A549 (cell line): Measurements from ENCODE around the gene NHERF1. TPM values are rescaled to one million over a fixed set of nuclear protein-coding genes. Genes with fewer than 3 reads are reported as not detected.

Experiments used
- ATAC-seq, 2 experiments: fragments of 200-7000 bp in 1 of 2; fragments of >200 bp in 1 of 2; cut with Nextera tagmentation in 1 of 2; cut with Tn5 transposase in 1 of 2; 3 replicates each; pipeline versions ENCODE4 v1.8.0 to v1.9.1; 2018 to 2020; ENCODE audit warnings: mild to moderate bottlenecking in 1 of 2, moderate library complexity in 1 of 2
- CTCF ChIA-PET: fragments of 300-600 bp; sonication (Branson Sonifier 250); formaldehyde crosslinking; extraction: SDS; loops from one replicate; lab custom pipeline; 2021; ENCODE audit warnings: antibody characterized with exemption, inconsistent platforms; lab: Yijun Ruan, JAX
- POLR2A ChIA-PET: fragments of 350-600 bp; formaldehyde crosslinking; extraction: SDS; loops from one replicate; lab custom pipeline; 2021; ENCODE audit warnings: antibody characterized with exemption, inconsistent platforms; lab: Yijun Ruan, JAX
- DNase-seq, 2 experiments: peaks; one replicate each; pipeline versions ENCODE4 v3.0.0 to v3.0.0-alpha.2; 2011 to 2016; ENCODE audit warnings: low read depth in 1 of 2, low spot score in 1 of 2
- FAIRE-seq: peaks from 2 replicates; lab custom pipeline; 2011; peaks lifted over from hg19 to GRCh38; lab: Jason Lieb, UNC
- H3K27ac ChIP-seq, 2 experiments: fragments of >200 bp; sonication (Bioruptor Twin); formaldehyde crosslinking; 3 replicates each; pipeline ENCODE4 v1.5.1; 2016 to 2017
- H3K4me1 ChIP-seq: fragments of >200 bp; sonication (Bioruptor Twin); formaldehyde crosslinking; 3 replicates; pipeline ENCODE4 v1.6.1; 2016
- H3K4me2 ChIP-seq: fragments of >200 bp; sonication (Bioruptor Twin); formaldehyde crosslinking; 3 replicates; pipeline ENCODE4 v1.6.1; 2016
- H3K4me3 ChIP-seq: fragments of >200 bp; sonication (Bioruptor Twin); formaldehyde crosslinking; 3 replicates; pipeline ENCODE4 v1.5.1; 2016
- H3K9me3 ChIP-seq: fragments of >200 bp; sonication (Bioruptor Twin); formaldehyde crosslinking; 3 replicates; pipeline ENCODE4 v1.6.1; 2016
- CBX8 ChIP-seq: fragments of 200-600 bp; sonication (generic); IDR thresholded peaks from 2 replicates; pipeline ENCODE4 v1.6.1; 2016
- CEBPB ChIP-seq, 2 experiments: fragments of >200 bp in 1 of 2; sonication (Bioruptor Twin) in 1 of 2; formaldehyde crosslinking in 1 of 2; IDR thresholded peaks; 2 replicates each; pipeline ENCODE4 v1.6.1; 2012 to 2016
- CHD4 ChIP-seq: fragments of 200-600 bp; sonication (generic); IDR thresholded peaks from 2 replicates; pipeline ENCODE4 v1.6.1; 2016; ENCODE audit warnings: antibody characterized with exemption, mild to moderate bottlenecking, borderline replicate concordance
- CTCF ChIP-seq: fragments of >200 bp; sonication (Bioruptor Twin); formaldehyde crosslinking; IDR thresholded peaks from 3 replicates; pipeline ENCODE4 v1.5.1; 2016
- EHF ChIP-seq: fragments of 250-450 bp; sonication (Bioruptor Pico); IDR thresholded peaks from 2 replicates; pipeline ENCODE4 v1.5.0; 2020; ENCODE audit warnings: mild to moderate bottlenecking
- EHMT2 ChIP-seq: fragments of 200-600 bp; sonication (generic); IDR thresholded peaks from 2 replicates; pipeline ENCODE4 v1.6.1; 2016; ENCODE audit warnings: antibody characterized with exemption, low read depth, mild to moderate bottlenecking, moderate library complexity
- ESRRA ChIP-seq: fragments of 150-350 bp; IDR thresholded peaks from 2 replicates; pipeline ENCODE4 v1.6.1; 2014; ENCODE audit warnings: mild to moderate bottlenecking, low read length, borderline replicate concordance
- FOSB ChIP-seq: fragments of 250-450 bp; sonication (Bioruptor Pico); IDR thresholded peaks from 2 replicates; pipeline ENCODE4 v1.5.0; 2020; ENCODE audit warnings: mild to moderate bottlenecking, moderate library complexity
- FOXS1 ChIP-seq: fragments of 250-450 bp; sonication (Bioruptor Pico); IDR thresholded peaks from 2 replicates; pipeline ENCODE4 v1.5.0; 2020; ENCODE audit warnings: mild to moderate bottlenecking, moderate library complexity
- GATA3 ChIP-seq: IDR thresholded peaks from 2 replicates; pipeline ENCODE4 v1.6.1; 2012; ENCODE audit warnings: borderline replicate concordance
- HDAC2 ChIP-seq: fragments of 200-600 bp; sonication (generic); IDR thresholded peaks from 2 replicates; pipeline ENCODE4 v1.6.1; 2016
- HOXA7 ChIP-seq: fragments of 250-450 bp; sonication (Bioruptor Pico); IDR thresholded peaks from 2 replicates; pipeline ENCODE4 v1.5.0; 2020; ENCODE audit warnings: mild to moderate bottlenecking, moderate library complexity
- HOXB13 ChIP-seq: fragments of 250-450 bp; sonication (Bioruptor Pico); IDR thresholded peaks from 2 replicates; pipeline ENCODE4 v1.5.0; 2020; ENCODE audit warnings: low read depth, mild to moderate bottlenecking, moderate library complexity
- HOXB5 ChIP-seq: fragments of 250-450 bp; sonication (Bioruptor Pico); IDR thresholded peaks from 2 replicates; pipeline ENCODE4 v1.5.0; 2020; ENCODE audit warnings: mild to moderate bottlenecking, moderate library complexity
- JUN ChIP-seq, 2 experiments: fragments of >200 bp; sonication (Bioruptor Twin); formaldehyde crosslinking; IDR thresholded peaks; 2 replicates in 1 of 2; 3 replicates in 1 of 2; pipeline ENCODE4 v1.6.1; 2016 to 2017
- KDM1A ChIP-seq: fragments of 200-600 bp; sonication (generic); IDR thresholded peaks from 2 replicates; pipeline ENCODE4 v1.6.1; 2016; ENCODE audit warnings: low read depth, mild to moderate bottlenecking
- KDM5A ChIP-seq: fragments of 200-600 bp; sonication (generic); IDR thresholded peaks from 2 replicates; pipeline ENCODE4 v1.6.1; 2016; ENCODE audit warnings: antibody characterized with exemption, mild to moderate bottlenecking
- MAX ChIP-seq: IDR thresholded peaks from 2 replicates; pipeline ENCODE4 v1.6.1; 2012
- MAZ ChIP-seq: fragments of 150-350 bp; IDR thresholded peaks from 2 replicates; pipeline ENCODE4 v1.6.1; 2014; ENCODE audit warnings: antibody characterized with exemption, low read depth, low read length, borderline replicate concordance
- MYC ChIP-seq: IDR thresholded peaks from 2 replicates; pipeline ENCODE4 v1.6.1; 2012; ENCODE audit warnings: mild to moderate bottlenecking, inconsistent platforms, low read length, improper control_type of control experiment, borderline replicate concordance
- NFE2L2 ChIP-seq: fragments of 150-350 bp; conservative IDR thresholded peaks from 2 replicates; pipeline ENCODE4 v1.6.1; 2014; ENCODE audit warnings: low read length
- NPAS2 ChIP-seq: fragments of 250-450 bp; sonication (Bioruptor Pico); IDR thresholded peaks from 2 replicates; pipeline ENCODE4 v1.8.0; 2022; ENCODE audit warnings: mild to moderate bottlenecking, moderate library complexity, borderline replicate concordance
- NR3C1 ChIP-seq: fragments of >200 bp; sonication (Bioruptor Twin); formaldehyde crosslinking; IDR thresholded peaks from 3 replicates; pipeline ENCODE4 v1.6.1; 2017
- PHF8 ChIP-seq: fragments of 200-600 bp; sonication (generic); IDR thresholded peaks from 2 replicates; pipeline ENCODE4 v1.6.1; 2016; ENCODE audit warnings: low read depth, mild to moderate bottlenecking, antibody characterized with exemption, moderate library complexity, borderline replicate concordance
- POLR2A ChIP-seq: IDR thresholded peaks from 2 replicates; pipeline ENCODE4 v1.6.1; 2012; ENCODE audit warnings: mild to moderate bottlenecking, low read length
- RAD21 ChIP-seq, 2 experiments: fragments of >200 bp in 1 of 2; sonication (Bioruptor Twin) in 1 of 2; formaldehyde crosslinking in 1 of 2; IDR thresholded peaks in 1 of 2; conservative IDR thresholded peaks in 1 of 2; 2 replicates in 1 of 2; 3 replicates in 1 of 2; pipeline ENCODE4 v1.6.1; 2012 to 2018; ENCODE audit warnings: inconsistent platforms in 1 of 2
- RFX5 ChIP-seq: fragments of 450-650 bp; IDR thresholded peaks from 2 replicates; pipeline ENCODE4 v1.7.1; 2014; ENCODE audit warnings: antibody characterized with exemption, mild to moderate bottlenecking, moderate library complexity
- SMC3 ChIP-seq: fragments of >200 bp; sonication (Bioruptor Twin); formaldehyde crosslinking; IDR thresholded peaks from 3 replicates; pipeline ENCODE4 v1.6.1; 2018; ENCODE audit warnings: inconsistent platforms
- SREBF2 ChIP-seq: fragments of 450-650 bp; IDR thresholded peaks from 2 replicates; pipeline ENCODE4 v1.6.1; 2014; ENCODE audit warnings: mild to moderate bottlenecking, moderate library complexity
- TP53 ChIP-seq: fragments of 250-450 bp; sonication (Bioruptor Pico); IDR thresholded peaks from 2 replicates; pipeline ENCODE4 v1.5.0; 2021; ENCODE audit warnings: mild to moderate bottlenecking, moderate library complexity
- ZNF302 ChIP-seq: fragments of 250-450 bp; sonication (Bioruptor Pico); IDR thresholded peaks from 2 replicates; pipeline ENCODE4 v1.9.0; 2021; ENCODE audit warnings: inconsistent platforms, mild to moderate bottlenecking, moderate library complexity
- ZSCAN20 ChIP-seq: fragments of 250-450 bp; sonication (Bioruptor Pico); IDR thresholded peaks from 2 replicates; pipeline ENCODE4 v1.8.0; 2022; ENCODE audit warnings: mild to moderate bottlenecking, moderate library complexity
- WGBS: methylation state at CpG from one replicate; pipeline ENCODE4 v1.1.6; 2017; ENCODE audit errors: missing lambda C conversion rate; 5-methylcytosine and 5-hydroxymethylcytosine counted together
- polyA plus RNA-seq, 4 experiments: library from polyadenylated mRNA; depleted of rRNA in 3 of 4; stranded (reverse); fragments of >200 nt; fragmentation: RNase III in 1 of 4; extraction: RNeasy Plus Mini Kit Qiagen cat#74134 plus additional on column Dnase treatment in 1 of 4; gene quantifications; 2 replicates in 3 of 4; 3 replicates in 1 of 4; pipeline ENCODE4 v1.2.3, GENCODE V29; 2011 to 2017
- TF ChIP-seq, protein P1 (sequence below): fragments of >200 bp; sonication (Bioruptor Twin); formaldehyde crosslinking; IDR thresholded peaks from 2 replicates; pipeline ENCODE4 v1.6.1; 2016
- TF ChIP-seq, protein P2 (sequence below): fragments of 200-600 bp; sonication (generic); IDR thresholded peaks from 2 replicates; pipeline ENCODE4 v1.6.1; 2016; ENCODE audit warnings: antibody characterized with exemption, mild to moderate bottlenecking, moderate library complexity
- TF ChIP-seq, protein P3 (sequence below): fragments of 450-650 bp; IDR thresholded peaks from 2 replicates; pipeline ENCODE4 v1.6.1; 2014; ENCODE audit warnings: antibody characterized with exemption

The NHERF1 gene
- polyA plus RNA-seq, 2 of the 4 experiments (the other 2 are of a cell fraction): 41.5 to 51.5 TPM

DNA sequence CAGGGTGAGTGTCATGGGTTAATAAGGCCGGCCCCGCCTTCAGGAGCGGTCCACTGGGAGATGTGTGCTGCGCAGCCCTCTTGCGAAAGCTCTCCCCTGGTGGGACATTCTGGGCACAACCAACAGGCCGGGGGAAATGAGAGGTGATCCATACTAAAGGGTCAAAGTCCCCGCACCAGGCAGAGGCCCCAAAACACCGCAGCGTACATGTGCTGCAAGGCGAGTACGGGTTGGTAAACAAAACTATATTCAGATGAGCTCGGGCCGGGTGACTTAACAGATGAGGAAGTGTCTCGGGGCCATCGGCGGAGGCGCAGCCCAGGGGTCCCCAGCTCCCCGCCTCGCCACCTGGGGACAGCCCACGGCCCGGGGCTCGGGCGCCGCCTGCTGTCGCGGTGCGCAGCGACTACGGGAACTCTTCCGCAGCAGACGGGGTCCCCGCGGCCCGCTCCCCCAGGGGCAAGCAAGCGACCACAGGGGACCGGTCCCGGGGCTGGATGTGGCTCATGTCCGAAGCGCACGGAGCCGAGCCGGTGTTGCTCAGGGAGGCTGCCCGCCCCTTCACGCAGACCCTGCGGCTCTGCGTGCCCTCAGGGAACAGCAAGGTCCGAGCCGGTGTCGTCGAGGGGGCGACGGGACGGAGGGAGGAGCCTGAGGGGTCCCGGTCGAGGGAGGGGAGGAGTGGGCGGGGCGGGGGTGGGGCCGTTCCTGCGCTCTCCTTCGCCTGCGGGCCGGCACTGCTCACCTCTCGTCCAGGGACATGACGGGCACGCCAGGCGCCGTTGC is 11.7 kb upstream of the NHERF1 start, which contains the start of gene RAB37:
Gene RAB37 (plus strand): TSS at position 744 of the 786 bp plus-strand sequence. CDS start 17 bp downstream, at position 761.
- POLR2A ChIA-PET: interaction anchor here (0.7 to 1.6 kb wide), 5 partner anchors 8 to 136 kb away, joined by 3 to 8 read pairs (median 4); partner anchors contain the start of gene FDXR
- Histone ChIP-seq H3K27ac (peak within 1 kb of the TSS; percentile 54 to 83), H3K4me1 (peaks cover 36% of the 10 kb centered on the region), H3K4me2 (peak within 1 kb of the TSS; percentile 86), H3K4me3 (peak within 1 kb of the TSS; percentile 40), H3K9me3 (no peaks in the 10 kb centered on the region)
- 2% methylated on average over 57 of the region's 67 CpGs for WGBS
- CTCF ChIA-PET: interaction anchor here (0.6 to 7.8 kb wide), 48 partner anchors 10 to 668 kb away, joined by 3 to 145 read pairs (median 5); partner anchors contain the start of genes CD300E, CD300H, CD300LF and GPR142
- peak; percentile 87 to 90 for DNase-seq
- no peak for FAIRE-seq
- peak; percentile 70 to 76 for ATAC-seq
- no peak for TF ChIP-seq ZNF302 (CRISPR knock-in tag)
- no peak; the same call in 1 of the 2 replicates for TF ChIP-seq CHD4
- no peak for TF ChIP-seq KDM5A
- TF ChIP-seq ESRRA: no peak
- TF ChIP-seq EHMT2: no peak
- no peak for TF ChIP-seq NPAS2 (CRISPR knock-in tag)
- TF ChIP-seq SREBF2: no peak
- TF ChIP-seq CTCF: peak; percentile 63
- TF ChIP-seq NFE2L2: no peak
- TF ChIP-seq HDAC2: no peak
- no peak for TF ChIP-seq MYC
- TF ChIP-seq KDM1A: no peak
- no peak for TF ChIP-seq NR3C1
- no peak for TF ChIP-seq HOXA7 (CRISPR knock-in tag)
- TF ChIP-seq RFX5: no peak
- no peak for TF ChIP-seq HOXB5 (CRISPR knock-in tag)
- no peak for TF ChIP-seq CBX8
- TF ChIP-seq, protein P1, sequence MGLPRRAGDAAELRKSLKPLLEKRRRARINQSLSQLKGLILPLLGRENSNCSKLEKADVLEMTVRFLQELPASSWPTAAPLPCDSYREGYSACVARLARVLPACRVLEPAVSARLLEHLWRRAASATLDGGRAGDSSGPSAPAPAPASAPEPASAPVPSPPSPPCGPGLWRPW: no peak
- peak in 1 of 2 experiments; percentile 68; a peak in 4 of 5 replicates for TF ChIP-seq RAD21 (conservative IDR thresholded peaks at IDR 0.05 in 1 of 2, IDR thresholded peaks at IDR 0.05 in 1 of 2)
- no peak for TF ChIP-seq FOSB
- TF ChIP-seq HOXB13: no peak
- no peak for TF ChIP-seq TP53
- peak; percentile 76 to 93; a peak in 3 of 4 replicates for TF ChIP-seq CEBPB (IDR thresholded peaks at IDR 0.05)
- no peak for TF ChIP-seq POLR2A
- no peak for TF ChIP-seq ZSCAN20 (CRISPR knock-in tag)
- TF ChIP-seq MAZ: no peak
- no peak for TF ChIP-seq GATA3
- no peak for TF ChIP-seq JUN (IDR thresholded peaks at IDR 0.05)
- TF ChIP-seq FOXS1 (CRISPR knock-in tag): no peak
- TF ChIP-seq, protein P2, sequence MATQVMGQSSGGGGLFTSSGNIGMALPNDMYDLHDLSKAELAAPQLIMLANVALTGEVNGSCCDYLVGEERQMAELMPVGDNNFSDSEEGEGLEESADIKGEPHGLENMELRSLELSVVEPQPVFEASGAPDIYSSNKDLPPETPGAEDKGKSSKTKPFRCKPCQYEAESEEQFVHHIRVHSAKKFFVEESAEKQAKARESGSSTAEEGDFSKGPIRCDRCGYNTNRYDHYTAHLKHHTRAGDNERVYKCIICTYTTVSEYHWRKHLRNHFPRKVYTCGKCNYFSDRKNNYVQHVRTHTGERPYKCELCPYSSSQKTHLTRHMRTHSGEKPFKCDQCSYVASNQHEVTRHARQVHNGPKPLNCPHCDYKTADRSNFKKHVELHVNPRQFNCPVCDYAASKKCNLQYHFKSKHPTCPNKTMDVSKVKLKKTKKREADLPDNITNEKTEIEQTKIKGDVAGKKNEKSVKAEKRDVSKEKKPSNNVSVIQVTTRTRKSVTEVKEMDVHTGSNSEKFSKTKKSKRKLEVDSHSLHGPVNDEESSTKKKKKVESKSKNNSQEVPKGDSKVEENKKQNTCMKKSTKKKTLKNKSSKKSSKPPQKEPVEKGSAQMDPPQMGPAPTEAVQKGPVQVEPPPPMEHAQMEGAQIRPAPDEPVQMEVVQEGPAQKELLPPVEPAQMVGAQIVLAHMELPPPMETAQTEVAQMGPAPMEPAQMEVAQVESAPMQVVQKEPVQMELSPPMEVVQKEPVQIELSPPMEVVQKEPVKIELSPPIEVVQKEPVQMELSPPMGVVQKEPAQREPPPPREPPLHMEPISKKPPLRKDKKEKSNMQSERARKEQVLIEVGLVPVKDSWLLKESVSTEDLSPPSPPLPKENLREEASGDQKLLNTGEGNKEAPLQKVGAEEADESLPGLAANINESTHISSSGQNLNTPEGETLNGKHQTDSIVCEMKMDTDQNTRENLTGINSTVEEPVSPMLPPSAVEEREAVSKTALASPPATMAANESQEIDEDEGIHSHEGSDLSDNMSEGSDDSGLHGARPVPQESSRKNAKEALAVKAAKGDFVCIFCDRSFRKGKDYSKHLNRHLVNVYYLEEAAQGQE: no peak
- TF ChIP-seq, protein P3, sequence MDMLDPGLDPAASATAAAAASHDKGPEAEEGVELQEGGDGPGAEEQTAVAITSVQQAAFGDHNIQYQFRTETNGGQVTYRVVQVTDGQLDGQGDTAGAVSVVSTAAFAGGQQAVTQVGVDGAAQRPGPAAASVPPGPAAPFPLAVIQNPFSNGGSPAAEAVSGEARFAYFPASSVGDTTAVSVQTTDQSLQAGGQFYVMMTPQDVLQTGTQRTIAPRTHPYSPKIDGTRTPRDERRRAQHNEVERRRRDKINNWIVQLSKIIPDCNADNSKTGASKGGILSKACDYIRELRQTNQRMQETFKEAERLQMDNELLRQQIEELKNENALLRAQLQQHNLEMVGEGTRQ: no peak
- peak; percentile 15 for TF ChIP-seq MAX
- no peak for TF ChIP-seq PHF8
- TF ChIP-seq SMC3: peak; percentile 75
- no peak for TF ChIP-seq EHF
